GM19043 (cell line): Measurements from ENCODE around the gene NTSR2.

ENCODE experiments used
- ATAC-seq: cut with Tn5 transposase; IDR thresholded peaks from one replicate; pipeline ENCODE4 v1.9.1; 2021; ENCODE audit warnings: low read depth; ENCODE audit not compliant: unreplicated experiment

NTSR2 gene

GRCh38 chr2:11633923-11634478, 36.0 kb downstream of the NTSR2 start:
- ATAC-seq, result no peak

- no peak for ATAC-seq
Observed at GRCh38 chr2:11631462-11631861, 38.5 kb downstream of the NTSR2 start.

- no peak for ATAC-seq
Observed at GRCh38 chr2:11630855-11631254, 39.1 kb downstream of the NTSR2 start.

- ATAC-seq, result no peak
Observed at GRCh38 chr2:11629851-11630250, 40.1 kb downstream of the NTSR2 start.

GRCh38 chr2:11629215-11629614, 40.8 kb downstream of the NTSR2 start:
- no peak for ATAC-seq

- no peak for ATAC-seq
Observed at GRCh38 chr2:11628675-11629074, 41.3 kb downstream of the NTSR2 start.

- ATAC-seq, result no peak
Observed at GRCh38 chr2:11625671-11626070, 44.3 kb downstream of the NTSR2 start.

GRCh38 chr2:11624893-11625292, 45.1 kb downstream of the NTSR2 start:
- ATAC-seq, result no peak

GRCh38 chr2:11622611-11623010, 47.4 kb downstream of the NTSR2 start:
- ATAC-seq, result no peak

GRCh38 chr2:11621410-11621809, 48.6 kb downstream of the NTSR2 start:
- no peak for ATAC-seq

- ATAC-seq, result no peak
Observed at GRCh38 chr2:11618708-11619062, 51.3 kb downstream of the NTSR2 start.

GRCh38 chr2:11617984-11618707, 51.8 kb downstream of the NTSR2 start:
- ATAC-seq, result no peak

GRCh38 chr2:11617527-11617926, 52.5 kb downstream of the NTSR2 start:
- no peak for ATAC-seq

- ATAC-seq, result no peak
Observed at GRCh38 chr2:11616851-11617415, 53.1 kb downstream of the NTSR2 start.

GRCh38 chr2:11616097-11616687, 53.8 kb downstream of the NTSR2 start:
- no peak for ATAC-seq

GRCh38 chr2:11615209-11615608, 54.8 kb downstream of the NTSR2 start:
- ATAC-seq, result no peak

GRCh38 chr2:11613297-11613696, 56.7 kb downstream of the NTSR2 start:
- ATAC-seq, result no peak

GRCh38 chr2:11612553-11613215, 57.3 kb downstream of the NTSR2 start:
- no peak for ATAC-seq

- ATAC-seq, result no peak
Observed at GRCh38 chr2:11611251-11611650, 58.7 kb downstream of the NTSR2 start.

GRCh38 chr2:11610624-11611242, 59.3 kb downstream of the NTSR2 start:
- ATAC-seq, result no peak
